SK-N-SH treated with all-trans-retinoic acid at 6 μM for 48 hours (cell line): Measurements from ENCODE around the gene LAG3.

Experiments
- ATAC-seq: fragments of 200-7000 bp; cut with Tn5 transposase; 3 replicates; pipeline ENCODE4 v1.9.1; 2020; ENCODE audit warnings: mild to moderate bottlenecking, moderate library complexity
- ARNTL ChIP-seq: fragments of 450-650 bp; formaldehyde crosslinking; IDR thresholded peaks from 2 replicates; pipeline ENCODE4 v1.5.0; 2020; ENCODE audit warnings: low read depth, mild to moderate bottlenecking, moderate library complexity, borderline replicate concordance
- CSDC2 ChIP-seq: fragments of 250-450 bp; sonication (Bioruptor Pico); IDR thresholded peaks from 2 replicates; pipeline ENCODE4 v1.5.0; 2020; ENCODE audit warnings: mild to moderate bottlenecking, moderate library complexity
- CSRNP3 ChIP-seq: fragments of 250-450 bp; sonication (Bioruptor Pico); IDR thresholded peaks from 2 replicates; pipeline ENCODE4 v1.5.1; 2021; ENCODE audit warnings: mild to moderate bottlenecking, moderate library complexity
- ESRRG ChIP-seq: fragments of 250-450 bp; sonication (Bioruptor Pico); IDR thresholded peaks from 2 replicates; pipeline ENCODE4 v1.6.1; 2021; ENCODE audit warnings: mild to moderate bottlenecking
- GLIS3 ChIP-seq: fragments of 250-450 bp; sonication (Bioruptor Pico); IDR thresholded peaks from 2 replicates; pipeline ENCODE4 v1.5.0; 2020; ENCODE audit warnings: mild to moderate bottlenecking, moderate library complexity
- ISL1 ChIP-seq: fragments of 250-450 bp; sonication (Bioruptor Pico); IDR thresholded peaks from 2 replicates; pipeline ENCODE4 v2.1.2; 2022; ENCODE audit warnings: mild to moderate bottlenecking, moderate library complexity
- OSR1 ChIP-seq: fragments of 250-450 bp; sonication (Bioruptor Pico); IDR thresholded peaks from 2 replicates; pipeline ENCODE4 v1.8.0; 2022; ENCODE audit warnings: moderate library complexity, mild to moderate bottlenecking, inconsistent platforms
- PPARA ChIP-seq: fragments of 250-450 bp; sonication (Bioruptor Pico); IDR thresholded peaks from 2 replicates; pipeline ENCODE4 v1.5.0; 2020; ENCODE audit warnings: mild to moderate bottlenecking, borderline replicate concordance
- RARB ChIP-seq: fragments of 250-450 bp; sonication (Bioruptor Pico); IDR thresholded peaks from 2 replicates; pipeline ENCODE4 v1.8.0; 2021; ENCODE audit warnings: mild to moderate bottlenecking, moderate library complexity
- SNAI2 ChIP-seq: fragments of 250-450 bp; sonication (Bioruptor Pico); IDR thresholded peaks from 2 replicates; pipeline ENCODE4 v1.5.0; 2020; ENCODE audit warnings: mild to moderate bottlenecking, moderate library complexity
- ZC3H10 ChIP-seq: fragments of 250-450 bp; sonication (Bioruptor Pico); IDR thresholded peaks from 2 replicates; pipeline ENCODE4 v1.5.1; 2021; ENCODE audit warnings: mild to moderate bottlenecking, moderate library complexity
- ZFP3 ChIP-seq: fragments of 250-450 bp; sonication (Bioruptor Pico); IDR thresholded peaks from 2 replicates; pipeline ENCODE4 v1.5.0; 2020; ENCODE audit warnings: mild to moderate bottlenecking, moderate library complexity
- ZNF565 ChIP-seq: fragments of 450-650 bp; formaldehyde crosslinking; conservative IDR thresholded peaks from 2 replicates; pipeline ENCODE4 v1.5.0; 2020; ENCODE audit warnings: low read depth, mild to moderate bottlenecking, moderate library complexity
- ZNF70 ChIP-seq: fragments of 450-650 bp; formaldehyde crosslinking; IDR thresholded peaks from 2 replicates; pipeline ENCODE4 v1.5.0; 2020; ENCODE audit warnings: mild to moderate bottlenecking, moderate library complexity
- ZNF8 ChIP-seq: fragments of 450-650 bp; formaldehyde crosslinking; IDR thresholded peaks from 2 replicates; pipeline ENCODE4 v1.5.0; 2020; ENCODE audit warnings: mild to moderate bottlenecking, moderate library complexity
- TF ChIP-seq, protein P1 (sequence below): fragments of 250-450 bp; sonication (Bioruptor Pico); IDR thresholded peaks from 2 replicates; pipeline ENCODE4 v1.8.0; 2021; ENCODE audit warnings: low read depth, mild to moderate bottlenecking, moderate library complexity, borderline replicate concordance
- TF ChIP-seq, protein P2 (sequence below): fragments of 250-450 bp; sonication (Bioruptor Pico); IDR thresholded peaks from 2 replicates; pipeline ENCODE4 v1.8.0; 2020; ENCODE audit warnings: mild to moderate bottlenecking, moderate library complexity, borderline replicate concordance
- TF ChIP-seq, protein P3 (sequence below): fragments of 250-450 bp; sonication (Bioruptor Pico); IDR thresholded peaks from 2 replicates; pipeline ENCODE4 v1.5.1; 2020; ENCODE audit warnings: low read depth, mild to moderate bottlenecking, moderate library complexity
- TF ChIP-seq, protein P4 (sequence below): fragments of 250-450 bp; sonication (Bioruptor Pico); IDR thresholded peaks from 2 replicates; pipeline ENCODE4 v1.5.0; 2020; ENCODE audit warnings: mild to moderate bottlenecking, moderate library complexity

LAG3 gene

GRCh38 chr12:6752167-6752920, 20.0 kb upstream of the LAG3 start:
- peak; percentile 56 for ATAC-seq
- no peak for TF ChIP-seq OSR1 (CRISPR knock-in tag)
- no peak for TF ChIP-seq ZNF8 (CRISPR knock-in tag)
- TF ChIP-seq ZNF70 (CRISPR knock-in tag): no peak
- TF ChIP-seq ESRRG: no peak
- no peak for TF ChIP-seq ZNF565
- TF ChIP-seq CSDC2 (CRISPR knock-in tag): no peak
- TF ChIP-seq GLIS3 (CRISPR knock-in tag): no peak
- TF ChIP-seq ARNTL (CRISPR knock-in tag): no peak

DNA sequence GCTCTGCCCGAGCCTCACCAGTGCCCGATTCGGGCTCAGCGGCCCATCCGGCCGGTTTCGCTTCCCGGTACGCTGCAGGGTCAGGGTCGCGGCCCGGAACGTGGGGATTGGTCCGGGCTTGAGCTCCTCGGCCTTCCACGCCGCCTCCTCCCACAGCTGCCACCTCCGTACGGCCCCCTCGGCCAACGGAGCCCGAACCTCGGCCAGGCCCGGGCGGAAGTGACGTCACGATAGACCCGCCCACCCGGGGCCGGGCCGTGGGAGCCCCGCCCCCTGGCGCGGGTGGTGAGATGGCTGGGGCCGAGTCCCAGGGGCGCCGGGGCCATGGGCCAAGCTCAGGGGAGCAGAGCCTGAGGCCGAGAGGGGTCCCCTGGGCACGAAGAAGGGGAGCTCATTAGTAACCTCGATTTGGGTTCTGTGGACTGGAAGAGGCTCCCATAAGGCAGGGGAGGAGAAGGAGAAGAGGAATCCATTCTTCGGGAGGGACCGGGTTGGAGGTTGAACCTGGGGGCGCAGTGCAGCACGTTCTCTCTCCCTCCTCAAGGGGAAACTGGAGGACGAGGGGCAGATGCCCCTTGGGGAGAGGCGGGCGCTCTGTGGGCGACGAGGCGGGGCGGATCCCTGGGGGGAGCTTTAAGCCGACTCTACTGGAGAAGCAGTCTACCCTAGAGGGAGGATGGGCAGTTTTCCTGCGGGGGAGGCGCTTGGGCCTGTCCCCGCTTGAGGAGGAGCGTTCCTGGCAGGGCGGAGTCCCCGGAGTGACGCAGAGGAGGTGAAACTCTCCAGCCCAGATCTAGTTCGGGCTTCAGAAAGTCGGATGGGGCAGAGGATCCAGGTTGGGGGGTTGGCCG, 19.2 kb upstream of the LAG3 start, which contains the start of gene MLF2:
Gene MLF2, minus strand, starts transcription at position 221 of the 851 bp plus-strand sequence. CDS start 807 bp downstream, outside the sequence.
- ATAC-seq: peak; percentile 91
- TF ChIP-seq ZNF8 (CRISPR knock-in tag) (no peak), PPARA (CRISPR knock-in tag) (no peak), ARNTL (CRISPR knock-in tag) (no peak), ZNF70 (CRISPR knock-in tag) (no peak), RARB (no peak), GLIS3 (CRISPR knock-in tag) (no peak), SNAI2 (CRISPR knock-in tag) (no peak), ZC3H10 (0 out of 2 replicates have a peak, but pooled peaks have one; percentile 14), ZFP3 (peak; percentile 43; the same call in 1 of the 2 replicates), ISL1 (CRISPR knock-in tag) (no peak), CSRNP3 (CRISPR knock-in tag) (no peak; the same call in 1 of the 2 replicates)
- TF ChIP-seq, protein P1, sequence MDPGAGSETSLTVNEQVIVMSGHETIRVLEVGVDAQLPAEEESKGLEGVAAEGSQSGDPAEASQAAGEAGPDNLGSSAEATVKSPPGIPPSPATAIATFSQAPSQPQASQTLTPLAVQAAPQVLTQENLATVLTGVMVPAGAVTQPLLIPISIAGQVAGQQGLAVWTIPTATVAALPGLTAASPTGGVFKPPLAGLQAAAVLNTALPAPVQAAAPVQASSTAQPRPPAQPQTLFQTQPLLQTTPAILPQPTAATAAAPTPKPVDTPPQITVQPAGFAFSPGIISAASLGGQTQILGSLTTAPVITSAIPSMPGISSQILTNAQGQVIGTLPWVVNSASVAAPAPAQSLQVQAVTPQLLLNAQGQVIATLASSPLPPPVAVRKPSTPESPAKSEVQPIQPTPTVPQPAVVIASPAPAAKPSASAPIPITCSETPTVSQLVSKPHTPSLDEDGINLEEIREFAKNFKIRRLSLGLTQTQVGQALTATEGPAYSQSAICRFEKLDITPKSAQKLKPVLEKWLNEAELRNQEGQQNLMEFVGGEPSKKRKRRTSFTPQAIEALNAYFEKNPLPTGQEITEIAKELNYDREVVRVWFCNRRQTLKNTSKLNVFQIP (CRISPR knock-in tag): no peak
- TF ChIP-seq, protein P2, sequence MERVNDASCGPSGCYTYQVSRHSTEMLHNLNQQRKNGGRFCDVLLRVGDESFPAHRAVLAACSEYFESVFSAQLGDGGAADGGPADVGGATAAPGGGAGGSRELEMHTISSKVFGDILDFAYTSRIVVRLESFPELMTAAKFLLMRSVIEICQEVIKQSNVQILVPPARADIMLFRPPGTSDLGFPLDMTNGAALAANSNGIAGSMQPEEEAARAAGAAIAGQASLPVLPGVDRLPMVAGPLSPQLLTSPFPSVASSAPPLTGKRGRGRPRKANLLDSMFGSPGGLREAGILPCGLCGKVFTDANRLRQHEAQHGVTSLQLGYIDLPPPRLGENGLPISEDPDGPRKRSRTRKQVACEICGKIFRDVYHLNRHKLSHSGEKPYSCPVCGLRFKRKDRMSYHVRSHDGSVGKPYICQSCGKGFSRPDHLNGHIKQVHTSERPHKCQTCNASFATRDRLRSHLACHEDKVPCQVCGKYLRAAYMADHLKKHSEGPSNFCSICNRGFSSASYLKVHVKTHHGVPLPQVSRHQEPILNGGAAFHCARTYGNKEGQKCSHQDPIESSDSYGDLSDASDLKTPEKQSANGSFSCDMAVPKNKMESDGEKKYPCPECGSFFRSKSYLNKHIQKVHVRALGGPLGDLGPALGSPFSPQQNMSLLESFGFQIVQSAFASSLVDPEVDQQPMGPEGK: peak; percentile 93; the same call in 1 of the 2 replicates

- ATAC-seq: no peak; the same call in 2 of the 3 replicates
Measured at GRCh38 chr12:6753772-6754356, 18.5 kb upstream of the LAG3 start.

More at GRCh38 chr12:6753772-6754356, 18.5 kb upstream of the LAG3 start:
- TF ChIP-seq, protein P3, sequence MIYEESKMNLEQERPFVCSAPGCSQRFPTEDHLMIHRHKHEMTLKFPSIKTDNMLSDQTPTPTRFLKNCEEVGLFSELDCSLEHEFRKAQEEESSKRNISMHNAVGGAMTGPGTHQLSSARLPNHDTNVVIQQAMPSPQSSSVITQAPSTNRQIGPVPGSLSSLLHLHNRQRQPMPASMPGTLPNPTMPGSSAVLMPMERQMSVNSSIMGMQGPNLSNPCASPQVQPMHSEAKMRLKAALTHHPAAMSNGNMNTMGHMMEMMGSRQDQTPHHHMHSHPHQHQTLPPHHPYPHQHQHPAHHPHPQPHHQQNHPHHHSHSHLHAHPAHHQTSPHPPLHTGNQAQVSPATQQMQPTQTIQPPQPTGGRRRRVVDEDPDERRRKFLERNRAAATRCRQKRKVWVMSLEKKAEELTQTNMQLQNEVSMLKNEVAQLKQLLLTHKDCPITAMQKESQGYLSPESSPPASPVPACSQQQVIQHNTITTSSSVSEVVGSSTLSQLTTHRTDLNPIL (CRISPR knock-in tag): no peak
- TF ChIP-seq, protein P4, sequence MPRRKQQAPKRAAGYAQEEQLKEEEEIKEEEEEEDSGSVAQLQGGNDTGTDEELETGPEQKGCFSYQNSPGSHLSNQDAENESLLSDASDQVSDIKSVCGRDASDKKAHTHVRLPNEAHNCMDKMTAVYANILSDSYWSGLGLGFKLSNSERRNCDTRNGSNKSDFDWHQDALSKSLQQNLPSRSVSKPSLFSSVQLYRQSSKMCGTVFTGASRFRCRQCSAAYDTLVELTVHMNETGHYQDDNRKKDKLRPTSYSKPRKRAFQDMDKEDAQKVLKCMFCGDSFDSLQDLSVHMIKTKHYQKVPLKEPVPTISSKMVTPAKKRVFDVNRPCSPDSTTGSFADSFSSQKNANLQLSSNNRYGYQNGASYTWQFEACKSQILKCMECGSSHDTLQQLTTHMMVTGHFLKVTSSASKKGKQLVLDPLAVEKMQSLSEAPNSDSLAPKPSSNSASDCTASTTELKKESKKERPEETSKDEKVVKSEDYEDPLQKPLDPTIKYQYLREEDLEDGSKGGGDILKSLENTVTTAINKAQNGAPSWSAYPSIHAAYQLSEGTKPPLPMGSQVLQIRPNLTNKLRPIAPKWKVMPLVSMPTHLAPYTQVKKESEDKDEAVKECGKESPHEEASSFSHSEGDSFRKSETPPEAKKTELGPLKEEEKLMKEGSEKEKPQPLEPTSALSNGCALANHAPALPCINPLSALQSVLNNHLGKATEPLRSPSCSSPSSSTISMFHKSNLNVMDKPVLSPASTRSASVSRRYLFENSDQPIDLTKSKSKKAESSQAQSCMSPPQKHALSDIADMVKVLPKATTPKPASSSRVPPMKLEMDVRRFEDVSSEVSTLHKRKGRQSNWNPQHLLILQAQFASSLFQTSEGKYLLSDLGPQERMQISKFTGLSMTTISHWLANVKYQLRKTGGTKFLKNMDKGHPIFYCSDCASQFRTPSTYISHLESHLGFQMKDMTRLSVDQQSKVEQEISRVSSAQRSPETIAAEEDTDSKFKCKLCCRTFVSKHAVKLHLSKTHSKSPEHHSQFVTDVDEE: peak; percentile 59; the same call in 1 of the 2 replicates
- TF ChIP-seq ZC3H10: no peak
